Ovary (tissue), 9 donors: ENCODE results near the gene CCDC54. TPM values are rescaled to one million over a fixed set of nuclear protein-coding genes. Genes with fewer than 3 reads are reported as not detected.

Source experiments
- DNase-seq, 5 donors: peaks; one replicate each; pipeline ENCODE4 v3.0.0-alpha.2; 2019 to 2020
- H3K27ac ChIP-seq, 2 donors: fragments of 200-600 bp; one replicate each; pipeline versions ENCODE4 v1.5.1 to v1.8.0; 2019 to 2022
- H3K27me3 ChIP-seq: fragments of 200-600 bp; one replicate; pipeline ENCODE4 v1.8.0; 2022
- H3K36me3 ChIP-seq: fragments of 200-600 bp; sonication (generic); one replicate; pipeline ENCODE4 v1.5.1; 2019
- H3K4me1 ChIP-seq: one replicate; pipeline ENCODE4 v1.8.1; 2013; ENCODE audit warnings: mild to moderate bottlenecking, moderate library complexity; ENCODE audit not compliant: insufficient read depth
- H3K4me3 ChIP-seq: fragments of 200-600 bp; sonication (generic); one replicate; pipeline ENCODE4 v1.5.1; 2017
- H3K9me3 ChIP-seq, 2 donors: fragments of 200-600 bp in 1 of 2; sonication (generic) in 1 of 2; one replicate each; pipeline versions ENCODE4 v1.5.1 to v1.8.1; 2013 to 2019; ENCODE audit warnings: mild to moderate bottlenecking in 1 of 2, moderate library complexity in 1 of 2
- EP300 ChIP-seq: sonication (generic); formaldehyde crosslinking; IDR thresholded peaks from one replicate; pipeline ENCODE4 v1.6.1; 2017; ENCODE audit warnings: antibody characterized with exemption
- POLR2A ChIP-seq: fragments of 450-650 bp; IDR thresholded peaks from one replicate; pipeline ENCODE4 v1.6.1; 2017; ENCODE audit warnings: antibody characterized with exemption, mild to moderate bottlenecking, moderate library complexity
- WGBS, 3 donors: extraction: QIAGEN DNeasy Blood & Tissue Kit in 1 of 3; methylation state at CpG; one replicate each; pipeline versions ENCODE4 v1.1.5 to v1.1.7; 2013 to 2017; 5-methylcytosine and 5-hydroxymethylcytosine counted together
- intact Hi-C, 4 donors: fragments of 100-400 bp; cut with DNase I; formaldehyde crosslinking; loops; one replicate each; pipeline versions ENCODE4 v1.11.0 to v1.15.1; 2022 to 2023
- polyA plus RNA-seq, 2 donors: library from polyadenylated mRNA; stranded (reverse); fragments of 200-250 nt in 1 of 2; fragments of 350-450 nt in 1 of 2; fragmentation: Illumina TruSeq in 1 of 2; extraction: RNeasy Lipid Tissue Mini Kit (QIAGEN cat#74804) in 1 of 2; gene quantifications; one replicate each; pipeline ENCODE4 v1.2.3, GENCODE V29; 2013 to 2014
- total RNA-seq, 7 donors: library from RNA; depleted of rRNA in 2 of 7; stranded (reverse); fragments of >200 nt in 2 of 7; fragmentation: NEBNext Ultra II Directional in 3 of 7; extraction: Animal tissue kit (Norgen Biotek cat#: 25700) in 3 of 7; gene quantifications; one replicate each; pipeline versions ENCODE4 v1.1.0 to v1.2.4, GENCODE V29; 2016 to 2023
- TF ChIP-seq, protein P1 (sequence below), 3 donors: fragments of 450-650 bp in 2 of 3; fragments of 200-600 bp in 1 of 3; IDR thresholded peaks; one replicate each; pipeline versions ENCODE4 v1.5.1 to v1.8.0; 2016 to 2022; ENCODE audit warnings: antibody characterized with exemption in 3 of 3, mild to moderate bottlenecking in 1 of 3
- donor health status: DM: no; HTN: no; CAD: no; lungs with moderate emphysema.
- donor health status: DM: no; HTN: no; CAD: no.
- donor health status: Bipolar disorder and iron deficiency.
- donor health status: DM: yes; HTN: yes; CAD: no.
- donor health status: DM: no; HTN: no; CAD: no.
- donor health status: DM: yes; HTN: yes; CAD: no.

The CCDC54 gene
- total and polyA plus RNA-seq, 9 donors: 0.23 to 0.24 TPM; not detected in 7

- Histone ChIP-seq H3K27me3 (no peaks in the 10 kb centered on the region), H3K27ac (no peak overlapping the region), H3K9me3 (no peaks in the 10 kb centered on the region), H3K4me3 (no peak overlapping the region), H3K36me3 (no peaks in the 10 kb centered on the region), H3K4me1 (no peaks in the 10 kb centered on the region)
- TF ChIP-seq EP300: no peak
- no peak for TF ChIP-seq POLR2A
- TF ChIP-seq, protein P1, sequence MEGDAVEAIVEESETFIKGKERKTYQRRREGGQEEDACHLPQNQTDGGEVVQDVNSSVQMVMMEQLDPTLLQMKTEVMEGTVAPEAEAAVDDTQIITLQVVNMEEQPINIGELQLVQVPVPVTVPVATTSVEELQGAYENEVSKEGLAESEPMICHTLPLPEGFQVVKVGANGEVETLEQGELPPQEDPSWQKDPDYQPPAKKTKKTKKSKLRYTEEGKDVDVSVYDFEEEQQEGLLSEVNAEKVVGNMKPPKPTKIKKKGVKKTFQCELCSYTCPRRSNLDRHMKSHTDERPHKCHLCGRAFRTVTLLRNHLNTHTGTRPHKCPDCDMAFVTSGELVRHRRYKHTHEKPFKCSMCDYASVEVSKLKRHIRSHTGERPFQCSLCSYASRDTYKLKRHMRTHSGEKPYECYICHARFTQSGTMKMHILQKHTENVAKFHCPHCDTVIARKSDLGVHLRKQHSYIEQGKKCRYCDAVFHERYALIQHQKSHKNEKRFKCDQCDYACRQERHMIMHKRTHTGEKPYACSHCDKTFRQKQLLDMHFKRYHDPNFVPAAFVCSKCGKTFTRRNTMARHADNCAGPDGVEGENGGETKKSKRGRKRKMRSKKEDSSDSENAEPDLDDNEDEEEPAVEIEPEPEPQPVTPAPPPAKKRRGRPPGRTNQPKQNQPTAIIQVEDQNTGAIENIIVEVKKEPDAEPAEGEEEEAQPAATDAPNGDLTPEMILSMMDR (IDR thresholded peaks at IDR 0.05): no peak
- DNase-seq: no peak
- 80 to 84% (median 81%) methylated on average over 6 of the region's 6 CpGs for WGBS, 3 donors
- intact Hi-C loops: no loop called here
Measured at GRCh38 chr3:107373896-107374295, 3.3 kb upstream of the CCDC54 start.

GRCh38 chr3:107375682-107376081 lies 1.6 kb upstream of the CCDC54 start:
- intact Hi-C loops: no loop called here
- no peak for DNase-seq
- WGBS, 3 donors: 81 to 83% (median 83%) methylated on average over 2 of the region's 2 CpGs
- TF ChIP-seq, protein P1 (IDR thresholded peaks at IDR 0.05): no peak
- no peak for TF ChIP-seq EP300
- TF ChIP-seq POLR2A: no peak
- no peak overlapping the region for H3K27ac ChIP-seq
- no peaks in the 10 kb centered on the region for H3K9me3 ChIP-seq
- H3K36me3 ChIP-seq: no peaks in the 10 kb centered on the region
- no peaks in the 10 kb centered on the region for H3K27me3 ChIP-seq
- H3K4me1 ChIP-seq: no peaks in the 10 kb centered on the region
- no peak overlapping the region for H3K4me3 ChIP-seq

- Histone ChIP-seq H3K36me3 (no peaks in the 10 kb centered on the region), H3K4me3 (no peak overlapping the region), H3K27ac (no peak overlapping the region), H3K27me3 (no peaks in the 10 kb centered on the region), H3K9me3 (no peaks in the 10 kb centered on the region), H3K4me1 (no peaks in the 10 kb centered on the region)
- TF ChIP-seq EP300: no peak
- TF ChIP-seq, protein P1 (IDR thresholded peaks at IDR 0.05): no peak
- no peak for TF ChIP-seq POLR2A
- DNase-seq: no peak
- intact Hi-C loops: no loop called here
- 9 to 13% (median 11%) methylated on average over 4 of the region's 4 CpGs for WGBS, 3 donors
Measured at GRCh38 chr3:107382631-107383030, 5.4 kb downstream of the CCDC54 start.

- Histone ChIP-seq H3K36me3 (no peaks in the 10 kb centered on the region), H3K4me3 (no peak overlapping the region), H3K9me3 (no peaks in the 10 kb centered on the region), H3K27ac (no peak overlapping the region), H3K4me1 (no peaks in the 10 kb centered on the region), H3K27me3 (no peaks in the 10 kb centered on the region)
- intact Hi-C loops: no loop called here
- WGBS, 3 donors: 88 to 93% (median 93%) methylated on average over 2 of the region's 2 CpGs
- TF ChIP-seq POLR2A: no peak
- no peak for DNase-seq
Measured at GRCh38 chr3:107384428-107384827, 7.2 kb downstream of the CCDC54 start.

DNA sequence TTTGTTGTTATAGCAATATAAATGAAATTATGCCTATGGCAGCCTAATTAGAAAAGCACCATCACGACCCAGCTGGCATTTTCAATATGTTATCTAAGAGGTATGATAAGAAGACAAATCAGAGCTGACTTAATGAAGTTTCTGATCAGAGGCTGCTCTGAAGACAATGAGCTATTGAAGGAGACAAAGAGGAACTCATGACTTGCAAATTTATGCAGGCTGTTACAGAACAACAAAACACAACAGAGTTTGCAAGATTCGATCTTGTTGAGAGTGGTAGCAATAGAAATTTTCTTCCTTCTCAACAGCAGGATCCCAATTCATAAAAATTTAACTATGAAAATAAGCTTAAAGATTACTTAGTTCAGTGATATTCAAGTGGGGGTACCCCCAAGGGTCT lies 7.7 kb downstream of the CCDC54 start:
- 62 to 80% (median 63%) methylated on average over 2 of the region's 2 CpGs for WGBS, 3 donors
- H3K27me3 ChIP-seq: no peaks in the 10 kb centered on the region
- H3K9me3 ChIP-seq: no peaks in the 10 kb centered on the region
- no peak overlapping the region for H3K4me3 ChIP-seq
- intact Hi-C loops: no loop called here
- no peak overlapping the region for H3K27ac ChIP-seq
- TF ChIP-seq POLR2A (no peak), EP300 (no peak)
- TF ChIP-seq, protein P1 (IDR thresholded peaks at IDR 0.05): no peak
- no peak for DNase-seq
- no peaks in the 10 kb centered on the region for H3K36me3 ChIP-seq
- no peaks in the 10 kb centered on the region for H3K4me1 ChIP-seq
